ENCODE data around the gene RELCH.

DNA sequence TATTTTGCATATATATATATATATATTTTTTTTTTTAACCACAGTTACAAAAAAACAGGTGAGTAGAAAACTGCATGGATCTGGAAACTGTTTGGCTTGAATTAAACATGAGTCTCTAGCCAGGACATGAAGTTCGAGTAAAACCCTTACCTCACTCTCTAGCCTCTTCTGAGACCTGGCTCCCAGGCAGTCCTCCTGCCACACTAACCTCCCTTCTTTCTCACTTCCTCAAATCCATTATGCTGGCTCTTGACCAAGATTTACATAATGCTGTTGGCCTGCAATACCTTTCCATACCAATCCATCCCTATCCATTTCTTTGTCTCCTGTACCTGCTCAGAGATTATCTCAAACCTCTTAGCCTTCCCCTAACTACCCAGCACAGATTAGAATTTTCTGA is 34.2 kb upstream of the RELCH start:
- TF ChIP-seq, protein P1, sequence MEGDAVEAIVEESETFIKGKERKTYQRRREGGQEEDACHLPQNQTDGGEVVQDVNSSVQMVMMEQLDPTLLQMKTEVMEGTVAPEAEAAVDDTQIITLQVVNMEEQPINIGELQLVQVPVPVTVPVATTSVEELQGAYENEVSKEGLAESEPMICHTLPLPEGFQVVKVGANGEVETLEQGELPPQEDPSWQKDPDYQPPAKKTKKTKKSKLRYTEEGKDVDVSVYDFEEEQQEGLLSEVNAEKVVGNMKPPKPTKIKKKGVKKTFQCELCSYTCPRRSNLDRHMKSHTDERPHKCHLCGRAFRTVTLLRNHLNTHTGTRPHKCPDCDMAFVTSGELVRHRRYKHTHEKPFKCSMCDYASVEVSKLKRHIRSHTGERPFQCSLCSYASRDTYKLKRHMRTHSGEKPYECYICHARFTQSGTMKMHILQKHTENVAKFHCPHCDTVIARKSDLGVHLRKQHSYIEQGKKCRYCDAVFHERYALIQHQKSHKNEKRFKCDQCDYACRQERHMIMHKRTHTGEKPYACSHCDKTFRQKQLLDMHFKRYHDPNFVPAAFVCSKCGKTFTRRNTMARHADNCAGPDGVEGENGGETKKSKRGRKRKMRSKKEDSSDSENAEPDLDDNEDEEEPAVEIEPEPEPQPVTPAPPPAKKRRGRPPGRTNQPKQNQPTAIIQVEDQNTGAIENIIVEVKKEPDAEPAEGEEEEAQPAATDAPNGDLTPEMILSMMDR (IDR thresholded peaks at IDR 0.05; ENCODE audit: low read depth, low read length, poor library complexity, severe bottlenecking) = no peak
- TF ChIP-seq EZH2phosphoT487 (IDR thresholded peaks at IDR 0.05; ENCODE audit: borderline replicate concordance, low read length) = no peak

All from DOHH2 (cell line).